NCI-H146 (cell line): ENCODE measurements around the gene KIRREL1.

Source experiments
- DNase-seq: peaks from one replicate; lab custom pipeline; 2025; lab: John Stamatoyannopoulos, UW

Gene KIRREL1

GRCh38 chr1:158075078-158075477 lies 81.6 kb downstream of the KIRREL1 start:
- DNase-seq: no peak

DNA sequence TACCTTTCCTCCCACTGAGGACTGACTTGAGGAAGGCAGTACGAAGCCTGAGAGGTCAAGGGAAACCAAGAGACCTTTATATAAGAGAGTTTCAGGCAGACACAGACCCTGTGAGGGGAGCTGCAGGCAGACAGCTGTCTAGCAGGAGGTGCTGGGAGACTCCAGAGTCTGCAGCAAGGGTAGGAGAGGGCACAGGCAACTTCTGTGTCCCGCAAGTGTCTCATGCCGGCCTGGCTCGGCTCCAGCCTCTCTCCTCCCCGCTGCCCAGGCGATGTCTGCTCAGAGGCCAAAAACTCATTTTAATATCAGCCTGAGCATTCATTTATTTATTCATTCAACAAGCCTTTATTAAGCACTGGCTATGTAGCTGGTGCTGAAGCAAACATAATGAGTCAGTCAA lies 83.0 kb downstream of the KIRREL1 start:
- no peak for DNase-seq

- no peak for DNase-seq
Observed at GRCh38 chr1:158077411-158078256, 84.2 kb downstream of the KIRREL1 start.

DNA sequence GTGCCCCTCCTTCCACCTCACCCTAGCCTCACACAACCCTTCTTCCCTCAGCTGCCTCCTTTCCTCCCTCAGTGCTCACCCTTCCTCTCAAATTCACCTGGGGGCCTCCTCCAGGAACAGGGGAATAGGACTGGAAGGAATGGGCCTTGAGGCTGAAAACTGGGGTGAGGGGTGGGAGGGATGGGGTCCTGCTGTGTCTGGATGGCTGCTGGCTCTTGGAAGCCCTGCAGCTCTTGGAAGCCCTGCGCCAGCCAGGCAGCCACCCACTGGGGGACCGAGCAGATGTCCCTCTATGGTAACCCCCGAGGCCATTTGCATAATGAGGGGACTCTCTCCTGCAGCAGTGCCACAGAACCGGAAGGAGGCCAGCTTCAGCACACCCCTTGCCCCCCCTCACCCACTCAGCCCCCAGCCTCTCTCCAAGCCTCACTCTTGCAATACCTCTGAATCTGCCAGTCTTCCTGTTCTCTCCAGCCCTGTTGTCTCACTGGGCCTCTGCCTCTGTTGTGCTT lies 85.2 kb downstream of the KIRREL1 start:
- no peak for DNase-seq

GRCh38 chr1:158080066-158080465 lies 86.6 kb downstream of the KIRREL1 start:
- DNase-seq: no peak

DNA sequence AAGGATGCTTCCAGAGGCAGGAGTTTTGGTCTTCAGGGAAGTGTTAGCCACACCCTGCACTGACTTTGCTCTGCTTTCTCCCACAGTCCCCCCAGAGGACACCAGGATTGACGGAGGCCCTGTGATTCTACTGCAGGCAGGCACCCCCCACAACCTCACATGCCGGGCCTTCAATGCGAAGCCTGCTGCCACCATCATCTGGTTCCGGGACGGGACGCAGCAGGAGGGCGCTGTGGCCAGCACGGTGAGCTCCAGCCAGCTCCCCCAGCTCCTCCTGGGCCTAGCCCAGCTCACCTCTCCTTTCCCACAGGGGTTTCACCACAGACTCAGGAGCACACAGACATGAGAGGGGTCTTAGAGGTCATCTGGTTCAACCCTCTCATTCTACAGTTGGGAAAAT lies 90.9 kb downstream of the KIRREL1 start:
- no peak for DNase-seq

DNA sequence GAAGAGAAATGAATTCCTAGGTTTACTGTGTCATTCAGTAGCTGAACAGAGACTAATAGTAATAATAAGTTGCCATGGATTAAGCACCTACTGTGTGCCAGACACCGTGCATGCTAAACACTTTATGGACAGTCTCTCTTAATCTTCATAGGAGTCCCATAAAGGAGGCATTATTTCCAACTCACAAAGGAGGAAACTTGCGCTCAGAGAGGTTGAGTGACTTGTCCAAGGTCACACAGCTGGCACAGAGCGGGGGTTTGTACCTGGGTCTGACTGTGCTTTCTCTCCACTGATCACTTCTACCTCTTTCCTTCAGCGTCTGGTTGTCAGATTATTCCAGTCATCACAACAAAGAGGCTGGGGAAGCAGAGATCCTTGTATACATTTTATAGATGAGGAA lies 91.3 kb downstream of the KIRREL1 start:
- DNase-seq: no peak

DNA sequence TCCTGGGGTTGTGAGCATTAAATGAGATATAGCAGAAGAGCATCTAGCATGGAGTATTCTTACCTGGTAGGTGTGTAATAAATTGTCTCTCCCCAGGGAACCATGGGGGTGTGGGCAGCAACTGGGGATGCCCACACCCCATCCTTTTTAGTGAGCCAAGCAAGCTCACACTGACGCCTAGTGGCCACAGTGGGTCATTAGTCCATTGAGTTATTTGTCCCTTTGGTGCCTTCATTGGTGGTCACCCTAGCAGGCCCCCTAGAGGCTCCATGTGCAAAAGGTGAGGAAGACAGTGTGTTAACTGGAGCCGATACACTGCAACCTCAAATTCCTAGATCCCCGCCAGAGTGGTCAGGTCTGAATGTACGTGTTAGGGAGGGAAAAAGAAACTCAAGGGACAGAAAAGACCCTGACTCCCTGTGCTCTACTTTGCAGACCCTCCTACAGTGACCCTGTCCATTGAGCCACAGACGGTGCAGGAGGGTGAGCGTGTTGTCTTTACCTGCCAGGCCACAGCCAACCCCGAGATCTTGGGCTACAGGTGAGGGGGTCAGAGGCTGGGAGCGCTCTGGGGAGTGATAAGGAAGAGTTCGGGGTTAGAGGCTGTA lies 94.0 kb downstream of the KIRREL1 start:
- DNase-seq: peak; percentile 26

- no peak for DNase-seq
Observed at GRCh38 chr1:158089476-158089875, 96.0 kb downstream of the KIRREL1 start.

DNA sequence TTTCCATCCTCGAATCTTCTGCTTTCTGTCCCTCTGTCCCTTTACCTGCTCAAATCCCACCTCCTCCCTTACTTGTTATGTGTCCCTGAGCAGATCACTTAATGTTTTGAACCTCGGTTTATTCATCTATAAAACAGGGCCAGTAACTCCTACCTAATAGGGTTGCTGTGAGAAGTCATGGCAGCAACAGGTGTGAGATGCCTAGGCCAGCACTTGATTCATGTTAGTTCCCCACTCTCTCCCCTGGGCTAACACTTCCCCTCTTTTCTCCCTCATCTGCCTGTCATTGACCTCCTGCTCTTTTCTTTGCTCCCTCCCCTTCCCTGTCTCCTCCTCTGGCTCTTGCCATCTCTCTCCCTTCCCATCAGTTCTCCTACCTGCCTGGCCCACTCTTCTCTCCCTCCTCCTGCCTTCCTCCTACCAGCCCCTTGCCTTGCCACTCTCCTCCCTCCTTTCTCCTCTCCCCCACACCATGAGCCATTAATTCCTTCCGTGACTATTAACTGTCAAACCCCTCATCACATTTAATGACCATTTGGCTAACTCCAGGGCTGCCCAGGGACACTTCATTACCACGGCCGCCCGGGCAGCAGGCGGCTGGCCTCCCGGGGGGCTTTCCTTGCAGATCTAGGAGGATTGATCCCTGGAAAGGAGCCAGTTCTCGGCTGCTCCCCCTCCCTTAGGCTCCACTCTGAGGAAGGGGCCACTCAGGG lies 96.6 kb downstream of the KIRREL1 start:
- DNase-seq: no peak

DNA sequence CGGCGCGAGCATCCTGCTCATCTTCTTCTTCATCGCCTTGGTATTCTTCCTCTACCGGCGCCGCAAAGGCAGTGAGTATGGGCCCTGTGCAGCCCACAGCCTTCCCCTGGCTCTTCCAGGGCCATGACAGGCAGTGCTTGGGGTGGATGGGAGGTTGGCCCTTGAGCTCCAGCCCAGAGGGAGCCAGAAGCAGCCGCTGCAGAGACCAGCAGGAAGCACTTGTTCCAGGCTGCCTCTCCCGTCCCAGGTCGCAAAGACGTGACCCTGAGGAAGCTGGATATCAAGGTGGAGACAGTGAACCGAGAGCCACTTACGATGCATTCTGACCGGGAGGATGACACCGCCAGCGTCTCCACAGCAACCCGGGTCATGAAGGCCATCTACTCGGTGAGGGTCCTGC lies 99.9 kb downstream of the KIRREL1 start:
- DNase-seq: no peak

- DNase-seq: no peak
Observed at GRCh38 chr1:158094571-158094970, 101.1 kb downstream of the KIRREL1 start.

DNA sequence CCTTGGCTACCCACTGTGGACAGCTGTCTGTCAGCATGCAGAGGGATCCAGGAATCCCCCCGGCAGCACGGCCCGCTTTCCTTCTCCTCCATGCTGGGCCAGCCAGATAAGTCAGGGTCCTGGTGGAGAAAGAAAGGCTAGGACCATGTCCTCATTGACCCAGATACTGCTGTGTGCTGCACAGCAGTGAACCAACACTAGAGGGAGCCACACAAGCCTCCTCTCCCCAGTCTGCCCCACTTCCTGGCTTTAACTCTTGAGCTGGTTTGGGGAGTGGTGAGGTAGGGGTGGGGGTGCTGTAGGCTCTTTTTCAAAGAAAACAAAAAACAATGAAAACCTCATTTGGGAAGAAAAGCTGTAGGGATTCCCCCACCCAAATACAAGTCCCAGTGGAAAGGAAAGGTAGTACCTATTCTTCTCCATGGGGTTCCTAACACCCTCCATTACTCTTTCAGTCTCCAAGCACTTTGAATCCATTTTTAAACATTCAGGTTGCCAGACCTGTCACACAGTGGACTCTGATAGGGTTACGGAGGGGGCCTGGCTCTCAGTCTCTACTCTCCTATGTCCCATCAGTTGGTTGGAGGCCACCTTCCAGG lies 102.4 kb downstream of the KIRREL1 start:
- no peak for DNase-seq

- no peak for DNase-seq
Observed at GRCh38 chr1:158098256-158098655, 104.8 kb downstream of the KIRREL1 start.

- no peak for DNase-seq
Observed at GRCh38 chr1:158099185-158099584, 105.7 kb downstream of the KIRREL1 start.

DNA sequence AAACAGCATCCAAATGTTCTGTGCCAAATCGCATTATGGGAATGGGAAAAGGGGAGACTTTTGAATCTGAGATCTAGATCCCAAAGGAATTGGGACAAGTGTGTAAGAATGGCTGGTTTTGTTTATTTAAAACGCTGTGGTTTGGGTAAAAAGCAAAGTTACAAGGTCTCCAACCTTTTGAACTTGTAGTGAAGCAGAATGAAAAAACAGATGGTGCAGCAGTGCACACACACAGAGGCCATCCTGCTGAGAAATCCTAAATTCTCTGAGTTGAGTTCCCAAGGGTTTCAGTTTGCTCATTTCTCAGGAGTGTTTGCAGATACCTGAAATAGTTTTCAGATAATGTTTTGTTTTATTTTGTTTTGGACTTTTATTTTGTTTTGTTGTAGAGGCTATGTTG lies 107.1 kb downstream of the KIRREL1 start:
- DNase-seq: no peak

- DNase-seq: no peak
Observed at GRCh38 chr1:158101455-158101854, 108.0 kb downstream of the KIRREL1 start.

- DNase-seq: no peak
Observed at GRCh38 chr1:158101927-158102326, 108.5 kb downstream of the KIRREL1 start.

DNA sequence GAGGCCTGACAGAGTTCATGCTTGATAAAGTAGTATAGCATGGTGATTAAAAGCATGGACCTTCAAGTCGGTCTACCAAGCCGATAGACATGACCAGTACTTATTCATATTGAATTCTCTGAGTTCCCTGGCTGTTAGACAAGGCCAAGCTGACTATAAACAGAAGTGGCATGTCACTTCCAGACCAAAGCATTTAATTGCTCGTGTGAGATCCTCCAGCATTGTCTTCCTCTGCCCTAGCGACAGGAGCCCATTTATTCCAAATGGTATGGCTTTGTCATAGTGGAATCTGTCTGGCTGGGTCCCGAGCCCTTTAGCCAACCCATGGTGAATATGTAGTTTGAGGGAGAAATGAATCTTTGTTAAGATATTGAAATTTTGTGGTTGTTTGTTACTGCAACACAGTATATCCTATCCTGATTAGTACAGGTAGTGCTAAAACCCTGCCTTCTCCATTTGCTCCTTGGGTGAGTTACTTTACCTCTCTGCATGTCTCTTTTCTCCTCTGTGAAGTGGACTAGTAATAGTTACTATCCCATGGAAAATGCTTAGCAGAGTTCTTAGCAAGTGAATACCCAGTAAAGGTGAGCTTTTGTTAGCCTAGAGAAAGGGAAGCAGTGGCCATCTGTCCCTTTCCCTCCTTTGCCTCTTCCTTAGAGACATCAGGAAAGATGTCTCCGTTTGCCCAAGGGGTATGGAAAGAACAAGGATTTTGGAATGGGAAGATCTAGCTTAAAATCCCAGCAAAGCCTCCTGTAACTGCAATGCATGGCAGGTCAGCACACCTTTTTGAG lies 109.6 kb downstream of the KIRREL1 start:
- no peak for DNase-seq

DNA sequence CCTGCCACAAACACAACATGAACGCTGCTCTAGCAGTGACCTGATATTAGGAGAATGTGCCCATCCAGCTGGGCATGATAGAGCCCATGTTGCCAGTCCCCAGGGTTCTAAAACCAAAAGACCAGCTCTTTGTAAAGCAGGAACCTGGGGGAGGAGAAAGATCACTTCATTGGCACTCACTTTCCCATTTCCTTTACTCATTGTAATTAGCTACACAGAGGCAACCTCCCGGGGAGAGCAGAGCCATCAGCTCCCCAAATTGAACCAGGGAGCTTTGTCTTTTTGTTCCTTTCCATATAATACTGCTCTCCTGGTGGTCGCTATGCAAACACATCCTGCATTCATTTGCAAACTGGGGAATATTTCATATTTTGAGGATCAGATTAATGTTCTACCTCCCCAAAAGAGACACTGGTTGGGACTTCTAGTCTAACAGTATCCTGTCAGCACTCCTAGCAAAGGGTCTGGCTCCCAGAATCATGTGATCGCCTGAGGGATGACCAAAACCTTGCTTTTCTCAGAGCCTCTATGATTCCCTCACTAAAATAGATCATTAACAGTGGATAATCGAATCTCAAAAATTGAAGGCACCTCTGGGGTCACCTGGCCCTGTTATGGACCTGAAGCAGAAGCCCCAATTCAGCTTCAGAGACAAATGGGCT lies 110.5 kb downstream of the KIRREL1 start:
- DNase-seq: no peak

GRCh38 chr1:158104891-158105290 lies 111.4 kb downstream of the KIRREL1 start:
- DNase-seq: no peak
